Tongue (tissue), 2 donors: Measurements from ENCODE around the gene TIGD1. TPM values are rescaled to one million over a fixed set of nuclear protein-coding genes. Genes with fewer than 3 reads are reported as not detected.

Source experiments
- DNase-seq: peaks from one replicate; pipeline ENCODE4 v3.0.0-alpha.2; 2015
- total RNA-seq: library from RNA; depleted of rRNA; stranded (reverse); fragments of >200 nt; gene quantifications from one replicate; pipeline ENCODE4 v1.2.3, GENCODE V29; 2014

Gene TIGD1
- total RNA-seq, 1 donor from 2014 or later = 4.6 TPM

- DNase-seq = peak; percentile 77
Observed at GRCh38 chr2:232523682-232524597, 26.4 kb downstream of the TIGD1 start.

- no peak for DNase-seq
Observed at GRCh38 chr2:232523402-232523681, 27.0 kb downstream of the TIGD1 start.

GRCh38 chr2:232522623-232523401 is 27.5 kb downstream of the TIGD1 start:
- no peak for DNase-seq

GRCh38 chr2:232521959-232522622 is 28.3 kb downstream of the TIGD1 start:
- peak; percentile 73 for DNase-seq

- no peak for DNase-seq
Observed at GRCh38 chr2:232521098-232521497, 29.3 kb downstream of the TIGD1 start.

- DNase-seq = no peak
Observed at GRCh38 chr2:232520489-232520888, 29.9 kb downstream of the TIGD1 start.

GRCh38 chr2:232519581-232520438 is 30.5 kb downstream of the TIGD1 start, which contains the start of gene PRSS56:
TSS of gene PRSS56 (plus strand) at chr2:232520388. CDS start at chr2:232520599, 211 bp downstream.
- no peak for DNase-seq

- DNase-seq = no peak
Observed at GRCh38 chr2:232518844-232519243, 31.5 kb downstream of the TIGD1 start.

GRCh38 chr2:232516551-232516950 is 33.8 kb downstream of the TIGD1 start:
- no peak for DNase-seq

- DNase-seq = no peak
Observed at GRCh38 chr2:232515639-232516038, 34.7 kb downstream of the TIGD1 start.

- DNase-seq = no peak
Observed at GRCh38 chr2:232513353-232513752, 37.0 kb downstream of the TIGD1 start.

- DNase-seq = peak; percentile 65
Observed at GRCh38 chr2:232512602-232513001, 37.8 kb downstream of the TIGD1 start.

GRCh38 chr2:232511336-232511890 is 38.9 kb downstream of the TIGD1 start:
- no peak for DNase-seq

GRCh38 chr2:232508251-232508650 is 42.1 kb downstream of the TIGD1 start:
- no peak for DNase-seq

GRCh38 chr2:232506709-232507108 is 43.6 kb downstream of the TIGD1 start:
- DNase-seq = no peak

- no peak for DNase-seq
Observed at GRCh38 chr2:232505856-232506255, 44.5 kb downstream of the TIGD1 start.

- DNase-seq = no peak
Observed at GRCh38 chr2:232504438-232504837, 45.9 kb downstream of the TIGD1 start.

GRCh38 chr2:232503809-232504323 is 46.5 kb downstream of the TIGD1 start:
- DNase-seq = no peak

GRCh38 chr2:232502911-232503808 is 47.2 kb downstream of the TIGD1 start:
- DNase-seq = peak; percentile 68

- no peak for DNase-seq
Observed at GRCh38 chr2:232502511-232502910, 47.8 kb downstream of the TIGD1 start.
